Activated naive CD8-positive, alpha-beta T cell treated with anti-CD3 and anti-CD28 coated beads, Interleukin-2, amount 50 U/mL, for 16 hours (primary cell): Measurements from ENCODE around the gene TMEM117.
A peak's percentile ranks its signal among the peaks of the same experiment; 100 is the strongest.

Experiments
- DNase-seq: peaks from one replicate; pipeline ENCODE4 v3.0.0-alpha.2; 2020; ENCODE audit warnings: low read depth, low spot score

TMEM117 gene

DNA sequence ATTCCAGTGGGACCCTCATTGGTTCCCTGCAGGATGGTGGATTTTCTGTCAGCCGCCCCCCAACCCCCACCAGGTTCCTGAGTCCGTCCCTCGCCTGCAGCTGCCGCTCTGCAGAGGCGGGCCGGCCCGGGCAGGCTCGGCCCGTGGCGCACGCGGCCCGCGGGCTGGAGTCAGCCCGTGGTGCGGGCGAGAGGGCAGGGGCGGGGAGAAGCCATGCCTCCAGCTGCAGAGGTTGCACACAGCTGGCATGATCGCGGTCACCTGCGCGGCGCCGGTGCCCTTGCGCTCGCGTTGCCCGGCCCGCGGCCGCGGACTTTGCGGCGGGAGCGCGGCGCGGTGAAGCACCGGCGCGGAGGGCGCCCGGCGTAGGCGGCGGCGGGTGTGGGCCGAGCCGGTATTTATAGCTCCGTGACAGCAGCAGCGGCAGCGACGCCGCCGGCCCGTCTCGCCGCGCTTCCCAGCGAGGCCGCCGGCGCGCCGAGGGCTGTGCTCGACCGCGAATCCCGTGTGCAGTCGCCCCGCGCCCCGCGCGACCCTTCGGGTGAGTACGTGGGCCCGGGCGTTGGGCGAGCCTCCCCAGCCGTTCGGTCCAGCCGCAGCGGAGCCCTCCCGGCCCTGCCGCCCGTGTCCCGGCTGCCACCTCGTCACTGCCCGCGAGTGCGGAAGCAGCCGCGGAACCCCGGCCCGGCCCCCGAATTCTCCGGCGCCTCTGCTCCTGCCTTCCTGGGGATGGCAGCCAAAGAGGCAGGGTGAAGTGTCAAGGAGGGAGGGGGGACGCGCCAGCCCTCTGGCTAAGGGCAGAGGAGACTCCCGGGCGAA is at the start of gene TMEM117:
TSS of gene TMEM117 (plus strand) at position 426 of the 819 bp plus-strand sequence.
- DNase-seq: peak; percentile 7

DNA sequence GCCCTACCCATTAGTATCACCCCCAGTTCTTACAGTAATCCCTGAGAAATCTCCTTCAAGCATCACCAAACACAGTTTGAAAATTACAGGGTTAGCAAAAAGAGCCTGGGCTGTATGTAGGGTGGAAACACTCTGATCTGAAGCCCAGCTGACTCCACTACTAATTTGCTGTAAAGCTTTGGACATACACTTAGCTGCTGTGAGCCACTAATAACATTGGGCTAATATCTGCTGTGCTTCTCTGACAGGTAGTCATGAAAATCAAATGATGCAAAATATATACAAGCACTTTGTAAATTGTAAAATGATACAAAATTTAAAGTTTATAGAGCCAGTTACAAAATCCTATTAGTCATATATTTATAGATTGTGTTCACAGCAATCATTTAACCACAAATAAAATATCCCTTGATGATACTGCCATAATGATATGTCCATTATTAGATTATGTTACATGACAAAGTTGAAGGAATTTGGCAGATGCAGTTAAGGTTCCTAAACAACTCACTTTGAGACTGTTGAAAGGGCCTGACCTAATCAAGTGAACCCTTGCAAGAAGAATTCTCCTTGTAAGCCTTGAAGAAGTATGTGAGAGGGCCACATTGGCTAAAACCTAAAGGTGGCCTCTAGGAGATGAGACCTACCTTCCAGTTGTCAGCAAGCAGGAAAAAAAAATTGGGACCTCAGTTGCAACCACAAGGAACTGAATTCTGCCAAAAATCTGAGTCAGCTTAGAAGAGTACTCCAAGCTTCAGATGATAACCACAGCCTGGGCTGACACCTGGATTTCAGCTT is 48.8 kb upstream of the TMEM117 start:
- no peak for DNase-seq

- no peak for DNase-seq
Measured at GRCh38 chr12:43789941-43790340, 45.9 kb upstream of the TMEM117 start.

- DNase-seq: no peak
Measured at GRCh38 chr12:43795716-43796280, 40.1 kb upstream of the TMEM117 start.

DNA sequence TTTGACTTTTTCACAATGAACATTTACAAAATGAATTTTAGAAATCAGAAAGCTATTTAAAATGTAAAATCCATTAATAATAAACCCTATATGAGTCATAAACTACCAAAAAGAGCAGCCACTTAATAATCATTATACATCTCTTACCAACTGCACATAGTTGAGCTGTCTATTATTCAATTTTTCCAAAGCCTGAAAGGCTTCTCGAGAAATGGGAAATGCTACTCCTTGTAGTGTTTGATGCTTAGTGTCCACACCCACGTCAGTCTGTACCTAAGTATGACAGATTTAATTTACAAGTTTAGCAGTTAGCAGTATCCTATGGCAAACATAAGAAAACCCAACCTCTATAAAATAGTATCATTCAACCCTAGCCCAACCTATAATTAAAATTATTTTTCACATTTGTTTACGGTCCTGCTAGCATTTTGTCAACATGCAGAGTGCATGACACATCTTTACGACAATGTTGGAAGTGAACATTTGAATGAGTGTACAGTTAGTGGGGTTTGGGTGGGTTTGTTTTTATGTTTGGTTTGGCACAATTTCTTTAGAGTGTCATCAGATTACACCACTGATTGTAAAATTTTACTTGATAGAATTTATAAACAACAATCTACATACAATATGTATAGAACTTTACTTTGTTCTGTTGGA is 38.2 kb upstream of the TMEM117 start:
- no peak for DNase-seq

GRCh38 chr12:43805149-43805859 is 30.6 kb upstream of the TMEM117 start:
- DNase-seq: no peak

- DNase-seq: peak; percentile 78
Measured at GRCh38 chr12:43805860-43806736, 29.8 kb upstream of the TMEM117 start, which contains the start of gene TWF1. TWF1 (minus strand) TSS chr12:43806317; CDS start chr12:43806245, 72 bp downstream.

DNA sequence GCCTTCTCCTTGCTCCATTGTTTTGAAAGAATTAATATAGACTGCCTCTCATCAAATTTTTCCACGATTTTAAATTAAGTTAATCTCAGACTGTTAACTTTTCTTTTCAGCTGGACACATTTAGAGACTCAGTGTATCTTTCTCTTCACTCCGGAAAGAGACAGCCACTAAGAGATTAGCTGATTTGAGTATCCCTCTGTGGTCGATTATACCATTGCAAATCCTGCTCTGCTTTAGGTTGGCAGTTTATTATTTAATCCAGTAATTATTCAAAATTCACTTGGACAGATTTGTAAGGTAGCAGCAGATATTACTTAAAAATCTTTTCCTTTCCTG is 29.2 kb upstream of the TMEM117 start:
- DNase-seq: no peak

DNA sequence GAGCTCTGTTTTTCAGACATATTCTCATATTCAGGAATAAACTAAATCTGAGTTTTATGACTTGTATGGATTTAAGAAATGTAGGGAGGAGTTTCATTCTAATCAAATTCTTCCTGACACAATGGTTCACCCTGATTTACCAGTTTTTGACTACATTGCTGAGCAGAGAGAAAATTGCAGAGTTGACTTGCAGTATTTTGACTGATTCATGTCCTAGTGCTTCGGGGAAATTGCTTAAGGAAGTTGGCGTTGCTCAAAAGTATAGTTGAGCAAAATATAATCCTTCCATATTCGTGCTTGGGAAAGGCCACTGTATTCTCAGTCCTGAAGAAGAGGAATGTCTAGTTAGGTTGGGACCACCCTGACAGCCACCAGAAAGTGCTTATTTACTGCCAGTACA is 28.5 kb upstream of the TMEM117 start:
- no peak for DNase-seq

DNA sequence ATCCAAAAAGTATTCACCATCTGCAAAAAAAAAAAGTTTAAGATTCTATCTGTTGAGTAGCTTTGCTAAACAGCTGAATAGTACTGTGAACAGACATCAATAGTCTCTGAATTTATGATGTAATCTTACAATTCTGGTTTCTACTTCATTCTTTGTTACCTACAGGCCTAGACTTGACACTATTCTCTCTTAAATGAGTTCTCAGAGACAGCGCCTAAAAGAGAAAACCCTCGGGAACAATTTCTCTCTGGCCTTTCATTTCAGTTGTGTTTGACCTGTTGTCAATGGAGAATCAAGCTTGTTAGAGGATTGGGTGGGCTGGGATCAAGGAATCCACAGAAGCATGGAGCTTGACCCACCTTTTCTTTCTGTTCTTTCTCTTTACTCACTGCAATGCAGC is 23.8 kb upstream of the TMEM117 start:
- no peak for DNase-seq

GRCh38 chr12:43812926-43813325 is 23.0 kb upstream of the TMEM117 start:
- DNase-seq: no peak

DNA sequence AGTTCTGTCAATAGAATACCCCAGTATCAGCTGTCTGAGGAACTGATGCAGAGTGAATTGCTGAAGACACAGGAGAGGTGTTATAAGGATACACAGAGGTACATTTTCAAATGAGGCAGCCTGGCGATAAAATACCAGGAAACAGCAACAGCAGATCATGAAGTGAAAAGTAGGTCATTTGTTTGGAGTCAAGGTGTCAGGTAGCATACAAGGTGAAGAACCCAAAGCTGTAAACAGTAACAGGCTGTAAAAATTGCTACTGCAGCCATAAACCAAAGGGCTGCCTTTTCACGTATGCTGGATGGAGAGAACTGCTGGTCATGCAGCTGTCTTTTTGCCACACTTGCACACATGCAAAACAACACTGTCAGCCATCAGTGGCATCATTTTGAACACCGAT is 20.5 kb upstream of the TMEM117 start:
- no peak for DNase-seq

DNA sequence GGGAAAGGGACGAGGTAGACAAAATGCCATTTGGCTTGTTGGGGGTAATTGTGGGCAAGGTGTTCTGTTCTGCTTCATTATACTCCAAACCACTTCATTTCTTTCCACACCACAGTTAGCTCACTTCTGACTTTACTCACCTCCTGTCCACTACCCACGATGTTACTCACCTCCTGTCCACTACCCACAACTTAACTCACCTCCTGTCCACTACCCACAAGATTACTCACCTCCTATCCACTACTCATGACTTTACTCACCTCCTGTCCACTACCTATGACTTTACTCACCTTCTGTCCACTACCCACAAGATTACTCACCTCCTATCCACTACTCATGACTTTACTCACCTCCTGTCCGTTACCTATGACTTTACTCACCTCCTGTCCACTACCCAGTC is 19.7 kb upstream of the TMEM117 start:
- DNase-seq: no peak

GRCh38 chr12:43824207-43824775 is 11.6 kb upstream of the TMEM117 start:
- no peak for DNase-seq

DNA sequence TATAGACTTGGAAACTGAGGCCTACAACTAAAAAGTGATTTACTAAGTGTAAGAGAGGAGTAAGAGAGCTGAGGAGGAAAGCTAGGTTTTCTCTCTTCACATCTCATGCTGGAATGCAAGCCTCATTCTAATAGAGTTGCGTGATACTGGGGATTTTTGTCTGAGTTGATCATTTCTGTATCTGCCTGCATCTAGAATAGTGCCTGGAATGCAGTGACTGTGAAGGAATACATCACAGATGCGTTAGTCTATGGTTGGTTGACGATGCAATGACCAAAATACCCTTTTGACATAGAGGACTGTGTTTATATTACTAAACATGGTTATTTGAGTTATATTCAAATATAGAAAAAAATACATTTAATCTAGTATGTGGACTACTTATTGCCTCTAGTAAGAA is 9.2 kb upstream of the TMEM117 start:
- DNase-seq: no peak

- no peak for DNase-seq
Measured at GRCh38 chr12:43827093-43827492, 8.8 kb upstream of the TMEM117 start.

GRCh38 chr12:43832463-43833168 is 3.3 kb upstream of the TMEM117 start:
- no peak for DNase-seq

DNA sequence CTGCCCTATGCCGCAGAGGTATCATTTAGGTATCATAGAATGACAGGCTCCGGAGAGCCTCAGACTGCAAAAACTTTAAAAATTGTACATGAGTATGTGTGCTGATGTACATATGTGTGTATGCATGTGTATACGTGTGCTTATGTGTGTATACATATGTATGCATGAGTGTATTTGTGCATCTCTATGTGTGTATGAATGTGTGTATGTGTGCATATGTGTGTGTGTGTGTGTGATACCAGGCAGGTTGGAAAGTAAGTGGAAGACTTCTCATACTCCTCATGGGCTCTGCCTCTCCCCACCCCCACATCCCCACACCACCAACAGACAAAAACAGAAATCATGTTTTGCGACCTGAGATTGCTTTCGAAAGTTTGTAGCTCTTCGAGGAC is 621 bp upstream of the TMEM117 start:
- DNase-seq: no peak

DNA sequence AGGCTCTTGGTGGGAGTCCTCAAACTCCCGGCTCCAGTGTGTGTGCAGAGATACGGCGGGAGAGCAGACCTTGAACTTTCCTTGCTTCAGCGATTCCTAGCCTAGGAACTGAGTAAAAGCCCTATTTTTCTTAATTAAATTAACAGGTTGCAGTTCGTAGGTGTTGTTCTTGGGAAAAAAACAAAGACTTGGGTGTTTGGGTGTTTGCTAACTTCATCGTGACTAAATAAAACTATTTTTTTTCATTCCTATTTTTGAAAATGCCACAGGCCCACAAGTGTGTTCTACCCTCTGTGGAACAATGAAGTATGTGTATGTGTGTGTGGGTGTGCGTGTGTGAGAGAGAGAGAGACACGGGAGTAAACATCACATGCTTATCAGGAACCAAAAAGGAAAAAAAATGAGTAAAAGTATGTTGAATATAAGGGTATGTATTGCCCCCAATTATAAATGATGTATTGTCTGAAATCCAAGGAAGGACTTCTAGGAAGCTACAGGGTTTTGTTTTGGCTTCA is 651 bp downstream of the TMEM117 start:
- DNase-seq: no peak
